HepG2 (cell line): ENCODE data around the gene SRGAP3. TPM values are rescaled to one million over a fixed set of nuclear protein-coding genes. Genes with fewer than 3 reads are reported as not detected.

ENCODE experiments used
- ATAC-seq: fragments of 200-7000 bp; cut with Tn5 transposase; 3 replicates; pipeline ENCODE4 v1.9.1; 2020; ENCODE audit warnings: mild to moderate bottlenecking, moderate library complexity
- BruUV-seq: library from RNA; stranded (reverse); fragments of 400-500 nt; replicated peaks from 2 replicates; lab custom pipeline; 2021; lab: Mats Ljungman, UMichigan
- CTCF ChIA-PET: fragments of 300-600 bp; formaldehyde crosslinking; extraction: SDS; loops from one replicate; lab custom pipeline; 2021; ENCODE audit warnings: low total read pairs, inconsistent platforms, low intra/inter-chr PET ratio; lab: Yijun Ruan, JAX
- POLR2A ChIA-PET: fragments of 350-600 bp; sonication (Branson Sonifier 250); formaldehyde crosslinking; loops from one replicate; lab custom pipeline; 2020; ENCODE audit warnings: antibody characterized with exemption, inconsistent platforms; lab: Yijun Ruan, JAX
- DNase-seq: peaks from one replicate; pipeline ENCODE4 v3.0.0-alpha.2; 2015; ENCODE audit warnings: low spot score
- FAIRE-seq: peaks from 3 replicates; lab custom pipeline; 2011; peaks lifted over from hg19 to GRCh38; lab: Jason Lieb, UNC
- H2AFZ ChIP-seq: one replicate; pipeline ENCODE4 v1.6.1; 2011; ENCODE audit warnings: low read length, inconsistent platforms
- H3K27ac ChIP-seq: fragments of 300-600 bp; 3 replicates; pipeline ENCODE4 v1.8.0; 2011; ENCODE audit warnings: mixed run types, mild to moderate bottlenecking, mixed read lengths, low read length, inconsistent platforms; ENCODE audit not compliant: insufficient read depth; ENCODE audit errors: extremely low read length
- H3K27me3 ChIP-seq, 2 experiments: fragments of 200-600 bp in 1 of 2; 2 replicates in 1 of 2; 3 replicates in 1 of 2; pipeline versions ENCODE4 v1.6.0 to v1.8.0; 2011; ENCODE audit warnings: low read length in 2 of 2, mild to moderate bottlenecking in 2 of 2, moderate library complexity in 2 of 2, inconsistent platforms in 1 of 2; ENCODE audit not compliant: insufficient read depth in 2 of 2, control insufficient read depth in 1 of 2
- H3K36me3 ChIP-seq, 2 experiments: fragments of 200-600 bp in 1 of 2; replicated peaks in 1 of 2; 2 replicates in 1 of 2; 3 replicates in 1 of 2; pipeline versions ENCODE4 v1.5.1 to v1.8.0; 2011; ENCODE audit warnings: low read length in 2 of 2, inconsistent platforms in 1 of 2; ENCODE audit not compliant: insufficient read depth in 2 of 2, control insufficient read depth in 1 of 2
- H3K4me1 ChIP-seq: 2 replicates; pipeline ENCODE4 v1.5.1; 2012; ENCODE audit warnings: low read length, inconsistent platforms; ENCODE audit not compliant: insufficient read depth
- H3K4me2 ChIP-seq: 2 replicates; pipeline ENCODE4 v1.6.0; 2011; ENCODE audit warnings: low read depth, low read length, inconsistent platforms
- H3K4me3 ChIP-seq, 3 experiments: fragments of 200-600 bp in 1 of 3; sonication (generic), shearing (Covaris generic) in 1 of 3; replicated peaks in 1 of 3; 2 replicates each; pipeline ENCODE4 v1.5.1; 2011 to 2016; ENCODE audit warnings: low read length in 3 of 3, inconsistent platforms in 2 of 3, low read depth in 2 of 3, mild to moderate bottlenecking in 2 of 3, control low read depth in 1 of 3, mixed read lengths in 1 of 3; ENCODE audit not compliant: insufficient read depth in 1 of 3
- H3K79me2 ChIP-seq: one replicate; pipeline ENCODE4 v1.6.1; 2011; ENCODE audit warnings: low read length, inconsistent platforms; ENCODE audit not compliant: insufficient read depth
- H3K9ac ChIP-seq: 2 replicates; pipeline ENCODE4 v1.6.0; 2011; ENCODE audit warnings: mild to moderate bottlenecking, low read depth, low read length, inconsistent platforms; ENCODE audit not compliant: insufficient read depth
- H3K9me3 ChIP-seq: 2 replicates; pipeline ENCODE4 v1.5.1; 2012; ENCODE audit warnings: mild to moderate bottlenecking, low read length
- H4K20me1 ChIP-seq: 2 replicates; pipeline ENCODE4 v1.6.0; 2011; ENCODE audit warnings: inconsistent platforms, mild to moderate bottlenecking, low read length, moderate library complexity; ENCODE audit not compliant: insufficient read depth
- DNMT3B ChIP-seq: conservative IDR thresholded peaks from 2 replicates; pipeline ENCODE4 v1.6.1; 2016; ENCODE audit warnings: missing biosample characterization, control low read depth
- GATAD2A ChIP-seq: IDR thresholded peaks from 2 replicates; pipeline ENCODE4 v1.6.1; 2016
- MATR3 ChIP-seq: sonication (generic); formaldehyde crosslinking; IDR thresholded peaks from 2 replicates; pipeline ENCODE4 v1.4.0; 2020; ENCODE audit warnings: missing genetic modification reagents
- MLLT10 ChIP-seq: sonication (generic); formaldehyde crosslinking; IDR thresholded peaks from 2 replicates; pipeline ENCODE4 v1.4.0; 2020; ENCODE audit warnings: missing genetic modification reagents
- NR2F1 ChIP-seq, 2 experiments: fragments of 450-650 bp in 1 of 2; formaldehyde crosslinking in 1 of 2; IDR thresholded peaks; 2 replicates each; pipeline versions ENCODE4 v1.5.0 to v1.6.1; 2016 to 2020; ENCODE audit warnings: mild to moderate bottlenecking in 1 of 2, missing compliant biosample characterization in 1 of 2, missing genetic modification reagents in 1 of 2, moderate library complexity in 1 of 2
- PITX1 ChIP-seq: sonication (generic); formaldehyde crosslinking; IDR thresholded peaks from 2 replicates; pipeline ENCODE4 v1.5.1; 2020; ENCODE audit warnings: mild to moderate bottlenecking, missing genetic modification reagents
- SNAPC4 ChIP-seq: sonication (generic); formaldehyde crosslinking; IDR thresholded peaks from 2 replicates; pipeline ENCODE4 v1.4.0; 2020; ENCODE audit warnings: mild to moderate bottlenecking, missing genetic modification reagents
- SP5 ChIP-seq: IDR thresholded peaks from 2 replicates; pipeline ENCODE4 v1.6.1; 2016; ENCODE audit warnings: low read depth, borderline replicate concordance
- TBX3 ChIP-seq: fragments of 450-650 bp; IDR thresholded peaks from 2 replicates; pipeline ENCODE4 v1.6.1; 2017; ENCODE audit warnings: antibody characterized with exemption, mild to moderate bottlenecking, inconsistent platforms, borderline replicate concordance
- TEAD3 ChIP-seq: optimal IDR thresholded peaks from 2 replicates; pipeline ENCODE3; 2016; ENCODE audit warnings: borderline replicate concordance
- ZNF331 ChIP-seq: sonication (generic); formaldehyde crosslinking; IDR thresholded peaks from 2 replicates; pipeline ENCODE4 v1.4.0; 2020; ENCODE audit warnings: missing genetic modification reagents
- WGBS: methylation state at CpG from one replicate; pipeline ENCODE4 v1.1.6; 2017; ENCODE audit warnings: low lambda C conversion rate; 5-methylcytosine and 5-hydroxymethylcytosine counted together
- in situ Hi-C: cut with HindIII; loops from 2 replicates; pipeline ENCODE4 v1.10.0; 2017; ENCODE audit warnings: low pct_unique_long_range_greater_than_20kb; ENCODE audit not compliant: extremely low pct_ligation_motif_present
- intact Hi-C: fragments of 100-400 bp; cut with micrococcal nuclease; formaldehyde crosslinking; loops from one replicate; pipeline ENCODE4 v1.10.0; 2022; ENCODE audit not compliant: unreplicated experiment
- polyA plus RNA-seq, 8 experiments: library from polyadenylated mRNA; depleted of rRNA in 3 of 8; stranded (reverse) in 7 of 8; unstranded in 1 of 8; fragments of >200 nt; fragmentation: Illumina TruSeq in 4 of 8; extraction: Trizol in 4 of 8; gene quantifications; 2 replicates each; pipeline versions ENCODE4 v1.2.1 to v1.2.3, GENCODE V29; 2011 to 2016; ENCODE audit warnings: low read depth in 4 of 8, missing spikeins in 1 of 8, mixed read lengths in 1 of 8; ENCODE audit not compliant: insufficient read depth in 1 of 8
- total RNA-seq, 5 experiments: library from RNA; depleted of rRNA; stranded (reverse); fragments of >200 nt; fragmentation: Illumina TruSeq; extraction: Trizol; gene quantifications; 2 replicates each; pipeline ENCODE4 v1.2.3, GENCODE V29; 2016; ENCODE audit warnings: low read depth in 1 of 5
- TF ChIP-seq, protein P1 (sequence below): sonication (generic); formaldehyde crosslinking; IDR thresholded peaks from 2 replicates; pipeline ENCODE4 v1.4.0; 2020; ENCODE audit warnings: missing genetic modification reagents

SRGAP3 gene
- total and polyA plus RNA-seq, 2 of the 13 experiments (the other 11 are each of a cell fraction or from before 2014, with no cell fraction given), result 1.2 to 1.4 TPM

GRCh38 chr3:9129365-9129764 is 120.1 kb downstream of the SRGAP3 start:
- WGBS, result 21% methylated on average over 2 of the region's 2 CpGs
- Histone ChIP-seq H3K36me3 (no peaks in the 10 kb centered on the region), H3K4me2 (no peak overlapping the region), H3K27ac (no peak overlapping the region), H3K79me2 (no peaks in the 10 kb centered on the region), H3K9me3 (no peaks in the 10 kb centered on the region), H4K20me1 (no peaks in the 10 kb centered on the region), H3K27me3 (0 out of 5 replicates have a peak, but pooled peaks cover 1 to 2% of the 10 kb centered on the region in 2 experiments), H3K4me1 (no peaks in the 10 kb centered on the region), H3K4me3 (no peak overlapping the region), H2AFZ (no peak overlapping the region), H3K9ac (no peak overlapping the region)
- ChIA-PET CTCF (no interaction called here), POLR2A (interaction anchor here (0.7 kb wide), 1 partner anchor 147 kb away, joined by 3 read pairs; no protein-coding TSS in a partner anchor)
- no TSS peak for BruUV-seq
- ATAC-seq, result no peak
- TF ChIP-seq ZNF331 (CRISPR knock-in tag) (no peak), MLLT10 (no peak)
- intact Hi-C loops (no loop called here), in situ Hi-C loops (no loop called here)
- no peak for FAIRE-seq
- no peak for DNase-seq

DNA sequence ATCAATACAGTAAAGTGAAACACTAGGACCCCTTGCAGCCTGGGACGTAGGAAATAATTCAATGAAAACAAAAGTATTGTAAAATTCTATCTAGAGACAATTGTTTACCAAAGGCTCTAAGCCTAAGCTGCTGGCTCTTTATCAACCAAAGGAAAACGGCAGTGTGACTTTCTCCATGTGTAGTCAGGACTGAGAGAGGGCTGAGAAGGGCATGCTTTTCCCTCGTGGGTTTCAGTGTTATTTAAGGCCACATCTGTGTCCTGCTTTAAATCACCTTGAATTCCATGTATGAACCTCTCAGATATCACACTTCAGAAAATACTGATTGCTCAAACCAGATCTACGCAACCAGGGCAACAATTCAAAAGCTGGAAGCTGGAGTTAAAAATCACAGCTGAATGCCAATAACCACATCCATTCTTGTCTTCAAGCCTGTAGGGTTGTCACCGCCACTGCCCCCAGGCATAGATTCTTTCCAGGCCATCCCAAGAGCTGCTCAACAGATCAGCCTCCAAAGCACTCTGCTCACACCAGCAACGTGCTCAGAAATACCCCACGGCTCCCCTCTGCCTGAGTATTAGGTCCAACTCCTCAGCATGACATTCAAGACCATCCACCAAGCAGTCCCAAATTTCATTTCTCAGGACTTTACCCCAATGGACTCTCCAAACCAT is 124.0 kb downstream of the SRGAP3 start:
- FAIRE-seq, result no peak
- WGBS, result 39% methylated on average over 5 of the region's 7 CpGs
- H3K4me2 ChIP-seq, result no peak overlapping the region
- in situ Hi-C loops (no loop called here), intact Hi-C loops (no loop called here)
- H3K27me3 ChIP-seq, result 0 out of 5 replicates have a peak, but pooled peaks cover 0 to 2% of the 10 kb centered on the region in 2 experiments
- no peaks in the 10 kb centered on the region for H3K9me3 ChIP-seq
- no peaks in the 10 kb centered on the region for H3K36me3 ChIP-seq
- H3K4me3 ChIP-seq, result no peak overlapping the region
- no peaks in the 10 kb centered on the region for H4K20me1 ChIP-seq
- POLR2A ChIA-PET, result no interaction called here
- no peak overlapping the region for H3K27ac ChIP-seq
- no peak for ATAC-seq
- H3K79me2 ChIP-seq, result no peaks in the 10 kb centered on the region
- H3K4me1 ChIP-seq, result no peaks in the 10 kb centered on the region
- no peak for DNase-seq
- H2AFZ ChIP-seq, result no peak overlapping the region
- CTCF ChIA-PET, result no interaction called here
- BruUV-seq, result no TSS peak
- no peak overlapping the region for H3K9ac ChIP-seq
- TF ChIP-seq TEAD3 (CRISPR knock-in tag), result no peak
- no peak for TF ChIP-seq MATR3 (CRISPR knock-in tag)
- no peak for TF ChIP-seq DNMT3B (CRISPR knock-in tag)
- TF ChIP-seq SP5 (CRISPR knock-in tag), result no peak
- TF ChIP-seq NR2F1 (CRISPR knock-in tag; IDR thresholded peaks at IDR 0.05), result no peak
- TF ChIP-seq GATAD2A (CRISPR knock-in tag), result no peak
- TF ChIP-seq SNAPC4, result no peak
- TF ChIP-seq TBX3, result no peak
- TF ChIP-seq, protein P1, sequence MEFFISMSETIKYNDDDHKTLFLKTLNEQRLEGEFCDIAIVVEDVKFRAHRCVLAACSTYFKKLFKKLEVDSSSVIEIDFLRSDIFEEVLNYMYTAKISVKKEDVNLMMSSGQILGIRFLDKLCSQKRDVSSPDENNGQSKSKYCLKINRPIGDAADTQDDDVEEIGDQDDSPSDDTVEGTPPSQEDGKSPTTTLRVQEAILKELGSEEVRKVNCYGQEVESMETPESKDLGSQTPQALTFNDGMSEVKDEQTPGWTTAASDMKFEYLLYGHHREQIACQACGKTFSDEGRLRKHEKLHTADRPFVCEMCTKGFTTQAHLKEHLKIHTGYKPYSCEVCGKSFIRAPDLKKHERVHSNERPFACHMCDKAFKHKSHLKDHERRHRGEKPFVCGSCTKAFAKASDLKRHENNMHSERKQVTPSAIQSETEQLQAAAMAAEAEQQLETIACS (CRISPR knock-in tag), result no peak
- no peak for TF ChIP-seq PITX1
